K562 (cell line): ENCODE results near the gene INPP5E. TPM values are rescaled to one million over a fixed set of nuclear protein-coding genes. Genes with fewer than 3 reads are reported as not detected.

Experiments
- ADNP ChIP-seq: fragments of 200-800 bp; sonication (Bioruptor generic); IDR thresholded peaks from 2 replicates; pipeline ENCODE4 v1.6.1; 2016; ENCODE audit warnings: missing genetic modification characterization, missing compliant biosample characterization
- CSDE1 ChIP-seq, 2 experiments: fragments of 450-650 bp; IDR thresholded peaks; 2 replicates each; pipeline ENCODE4 v1.6.1; 2016; ENCODE audit warnings: mild to moderate bottlenecking in 1 of 2
- DPF2 ChIP-seq: fragments of 450-650 bp; IDR thresholded peaks from 2 replicates; pipeline ENCODE4 v1.6.1; 2016
- EHMT2 ChIP-seq: fragments of 450-650 bp; IDR thresholded peaks from 2 replicates; pipeline ENCODE4 v1.6.1; 2018; ENCODE audit warnings: antibody characterized with exemption
- HDAC8 ChIP-seq: fragments of 450-650 bp; IDR thresholded peaks from 2 replicates; pipeline ENCODE4 v1.6.1; 2016; ENCODE audit warnings: mild to moderate bottlenecking, missing genetic modification characterization, moderate library complexity, missing compliant biosample characterization
- HEY1 ChIP-seq: fragments of 250-450 bp; sonication (Bioruptor Pico); IDR thresholded peaks from 2 replicates; pipeline ENCODE4 v1.5.0; 2020; ENCODE audit warnings: mild to moderate bottlenecking, moderate library complexity, borderline replicate concordance
- NR2C1 ChIP-seq, 2 experiments: fragments of 450-650 bp; IDR thresholded peaks; 2 replicates each; pipeline ENCODE4 v1.6.1; 2017; ENCODE audit warnings: mild to moderate bottlenecking in 2 of 2, antibody characterized with exemption in 1 of 2, inconsistent platforms in 1 of 2, missing compliant biosample characterization in 1 of 2, missing genetic modification characterization in 1 of 2
- PHF21A ChIP-seq: fragments of 450-650 bp; IDR thresholded peaks from 2 replicates; pipeline ENCODE4 v1.6.1; 2017; ENCODE audit warnings: low read depth, borderline replicate concordance
- POLR2AphosphoS5 ChIP-seq: IDR thresholded peaks from 2 replicates; pipeline ENCODE4 v1.6.1; 2011; ENCODE audit warnings: mild to moderate bottlenecking, low read depth, low read length, moderate library complexity; ENCODE audit not compliant: control insufficient read depth, insufficient read depth
- POLR3G ChIP-seq: IDR thresholded peaks from 2 replicates; pipeline ENCODE4 v1.6.1; 2011; ENCODE audit not compliant: insufficient read length, insufficient replicate concordance; ENCODE audit errors: extremely low read depth
- polyA plus RNA-seq, 8 experiments: library from polyadenylated mRNA; depleted of rRNA in 4 of 8; stranded (reverse) in 5 of 8; unstranded in 3 of 8; fragments of >200 nt; fragmentation: Nextera tagmentation in 2 of 8; fragmentation: Illumina TruSeq in 1 of 8; extraction: Ambion mirVana in 2 of 8; extraction: Trizol in 1 of 8; gene quantifications; 2 replicates each; pipeline versions ENCODE4 v1.2.1 to v1.2.3, GENCODE V29; 2011 to 2014; ENCODE audit warnings: inconsistent platforms in 1 of 8, missing spikeins in 1 of 8
- total RNA-seq, 7 experiments: library from RNA; depleted of rRNA in 6 of 7; stranded (reverse); fragments of >200 nt in 6 of 7; fragmentation: Illumina TruSeq in 2 of 7; extraction: Trizol in 2 of 7; gene quantifications; 2 replicates each; pipeline versions ENCODE4 v1.2.1 to v1.2.3, GENCODE V29; 2011 to 2021; ENCODE audit warnings: low replicate concordance in 1 of 7
- TF ChIP-seq, protein P1 (sequence below), 2 experiments: IDR thresholded peaks in 1 of 2; conservative IDR thresholded peaks in 1 of 2; 2 replicates each; pipeline ENCODE4 v1.6.1; 2016; ENCODE audit warnings: low read depth in 2 of 2, mild to moderate bottlenecking in 1 of 2, missing compliant biosample characterization in 1 of 2, missing genetic modification characterization in 1 of 2, moderate library complexity in 1 of 2

Gene INPP5E
- total and polyA plus RNA-seq, 9 of the 15 experiments (the other 6 are each of a cell fraction or from before 2014, with no cell fraction given): 0.38 to 17.4 (median 4.9) TPM

GRCh38 chr9:136434580-136435169, 5.0 kb downstream of the INPP5E start (continued):
- no peak for TF ChIP-seq HEY1 (CRISPR knock-in tag)
- TF ChIP-seq EHMT2: no peak
- no peak for TF ChIP-seq HDAC8 (tag)
- no peak for TF ChIP-seq CSDE1 (IDR thresholded peaks at IDR 0.05)
- no peak for TF ChIP-seq NR2C1 (IDR thresholded peaks at IDR 0.05)
- no peak for TF ChIP-seq NR2C1 (tag; IDR thresholded peaks at IDR 0.05)
- TF ChIP-seq, protein P1, sequence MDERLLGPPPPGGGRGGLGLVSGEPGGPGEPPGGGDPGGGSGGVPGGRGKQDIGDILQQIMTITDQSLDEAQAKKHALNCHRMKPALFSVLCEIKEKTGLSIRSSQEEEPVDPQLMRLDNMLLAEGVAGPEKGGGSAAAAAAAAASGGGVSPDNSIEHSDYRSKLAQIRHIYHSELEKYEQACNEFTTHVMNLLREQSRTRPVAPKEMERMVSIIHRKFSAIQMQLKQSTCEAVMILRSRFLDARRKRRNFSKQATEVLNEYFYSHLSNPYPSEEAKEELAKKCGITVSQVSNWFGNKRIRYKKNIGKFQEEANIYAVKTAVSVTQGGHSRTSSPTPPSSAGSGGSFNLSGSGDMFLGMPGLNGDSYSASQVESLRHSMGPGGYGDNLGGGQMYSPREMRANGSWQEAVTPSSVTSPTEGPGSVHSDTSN (CRISPR knock-in tag; IDR thresholded peaks at IDR 0.05; ENCODE audit: low read depth): no peak
- TF ChIP-seq, protein P1 (tag; conservative IDR thresholded peaks at IDR 0.05; ENCODE audit: low read depth): no peak
- TF ChIP-seq ADNP (tag): no peak
- no peak for TF ChIP-seq POLR3G
- TF ChIP-seq DPF2: no peak
- no peak; the same call in 1 of the 2 replicates for TF ChIP-seq POLR2AphosphoS5
- no peak for TF ChIP-seq PHF21A
